Parathyroid adenoma (tissue), 2 donors: ENCODE results near the gene SHC3.

Experiments used
- H2AFZ ChIP-seq: fragments of 300-600 bp; sonication (generic); one replicate; pipeline ENCODE4 v1.7.0; 2017; ENCODE audit warnings: antibody characterized with exemption, mild to moderate bottlenecking
- H3K27ac ChIP-seq: fragments of 300-600 bp; sonication (generic); one replicate; pipeline ENCODE4 v1.7.0; 2017
- H3K27me3 ChIP-seq: fragments of 300-600 bp; sonication (generic); one replicate; pipeline ENCODE4 v1.7.0; 2017; ENCODE audit warnings: low read length; ENCODE audit not compliant: control insufficient read depth, insufficient read depth
- H3K36me3 ChIP-seq: fragments of 300-600 bp; sonication (generic); one replicate; pipeline ENCODE4 v1.7.0; 2017; ENCODE audit warnings: low read length; ENCODE audit not compliant: control insufficient read depth, insufficient read depth
- H3K4me1 ChIP-seq: fragments of 300-600 bp; sonication (generic); one replicate; pipeline ENCODE4 v1.7.0; 2017; ENCODE audit warnings: control low read depth
- H3K4me2 ChIP-seq: fragments of 300-600 bp; sonication (generic); one replicate; pipeline ENCODE4 v1.7.0; 2017; ENCODE audit warnings: low read length
- H3K4me3 ChIP-seq: fragments of 300-600 bp; sonication (generic); one replicate; pipeline ENCODE4 v1.7.0; 2017; ENCODE audit warnings: low read depth, low read length
- H3K79me2 ChIP-seq: fragments of 300-600 bp; sonication (generic); one replicate; pipeline ENCODE4 v1.7.0; 2017; ENCODE audit warnings: control low read depth
- H3K9ac ChIP-seq: fragments of 300-600 bp; sonication (generic); one replicate; pipeline ENCODE4 v1.7.0; 2017; ENCODE audit warnings: mild to moderate bottlenecking
- H3K9me3 ChIP-seq: fragments of 300-600 bp; sonication (generic); one replicate; pipeline ENCODE4 v1.7.0; 2017; ENCODE audit warnings: low read length; ENCODE audit not compliant: control insufficient read depth
- TF ChIP-seq, protein P1 (sequence below): fragments of 300-600 bp; sonication (generic); IDR thresholded peaks from one replicate; pipeline ENCODE4 v1.7.0; 2017; ENCODE audit warnings: antibody characterized with exemption, mild to moderate bottlenecking
- donor health status: primary hyperparathyroidism.

Gene SHC3

DNA sequence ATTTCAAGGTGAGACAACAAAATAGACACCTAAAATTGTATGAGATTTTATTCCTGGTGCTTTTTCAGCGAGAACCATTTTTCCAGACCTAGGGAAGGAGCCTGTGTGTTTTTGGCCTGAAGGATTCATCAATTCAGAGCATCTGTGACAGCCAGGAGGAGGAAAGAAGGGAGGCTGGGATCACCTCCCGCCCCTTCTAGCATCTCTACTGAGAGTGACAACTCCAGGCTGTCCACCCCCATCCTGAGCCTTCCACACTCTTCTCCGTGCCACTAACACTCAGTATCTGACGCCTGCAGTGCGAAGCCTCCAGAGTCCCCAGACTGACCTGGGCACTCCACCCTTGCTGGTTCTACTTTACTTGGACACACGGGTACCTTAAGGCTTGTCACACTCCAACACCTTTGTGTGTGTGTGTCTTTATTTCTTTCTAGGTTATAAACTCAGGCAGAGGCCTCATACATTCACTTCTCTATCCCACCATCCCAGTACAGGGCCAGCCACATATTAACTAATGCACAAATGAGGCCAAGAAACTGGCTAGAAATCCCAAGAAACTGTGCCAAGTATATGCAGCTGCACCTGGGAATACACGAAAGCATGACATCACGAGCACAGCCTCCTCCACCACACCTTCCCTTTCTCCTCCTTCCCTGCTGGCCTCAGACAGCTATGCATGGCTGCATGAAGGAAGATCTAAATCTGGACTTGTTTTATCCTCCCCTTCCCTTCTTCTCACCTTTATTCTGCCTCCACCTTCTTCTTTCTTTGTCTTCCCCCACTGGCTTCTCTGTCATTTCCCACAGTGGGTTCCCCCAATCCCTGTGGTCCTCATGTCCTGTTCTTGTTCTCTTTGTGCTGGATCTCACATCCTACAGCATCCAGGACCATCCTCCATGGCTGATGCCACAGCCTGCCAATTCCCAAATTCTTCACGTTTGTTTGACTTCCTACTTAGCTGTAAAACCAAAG is 171.3 kb downstream of the SHC3 start:
- Histone ChIP-seq H3K4me2 (no peak overlapping the region), H3K4me1 (no peaks in the 10 kb centered on the region), H3K27ac (no peak overlapping the region), H3K9me3 (no peaks in the 10 kb centered on the region), H3K9ac (no peak overlapping the region), H2AFZ (no peak overlapping the region), H3K27me3 (no peaks in the 10 kb centered on the region), H3K36me3 (no peaks in the 10 kb centered on the region), H3K4me3 (no peak overlapping the region), H3K79me2 (no peaks in the 10 kb centered on the region)
- TF ChIP-seq, protein P1, sequence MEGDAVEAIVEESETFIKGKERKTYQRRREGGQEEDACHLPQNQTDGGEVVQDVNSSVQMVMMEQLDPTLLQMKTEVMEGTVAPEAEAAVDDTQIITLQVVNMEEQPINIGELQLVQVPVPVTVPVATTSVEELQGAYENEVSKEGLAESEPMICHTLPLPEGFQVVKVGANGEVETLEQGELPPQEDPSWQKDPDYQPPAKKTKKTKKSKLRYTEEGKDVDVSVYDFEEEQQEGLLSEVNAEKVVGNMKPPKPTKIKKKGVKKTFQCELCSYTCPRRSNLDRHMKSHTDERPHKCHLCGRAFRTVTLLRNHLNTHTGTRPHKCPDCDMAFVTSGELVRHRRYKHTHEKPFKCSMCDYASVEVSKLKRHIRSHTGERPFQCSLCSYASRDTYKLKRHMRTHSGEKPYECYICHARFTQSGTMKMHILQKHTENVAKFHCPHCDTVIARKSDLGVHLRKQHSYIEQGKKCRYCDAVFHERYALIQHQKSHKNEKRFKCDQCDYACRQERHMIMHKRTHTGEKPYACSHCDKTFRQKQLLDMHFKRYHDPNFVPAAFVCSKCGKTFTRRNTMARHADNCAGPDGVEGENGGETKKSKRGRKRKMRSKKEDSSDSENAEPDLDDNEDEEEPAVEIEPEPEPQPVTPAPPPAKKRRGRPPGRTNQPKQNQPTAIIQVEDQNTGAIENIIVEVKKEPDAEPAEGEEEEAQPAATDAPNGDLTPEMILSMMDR: no peak

DNA sequence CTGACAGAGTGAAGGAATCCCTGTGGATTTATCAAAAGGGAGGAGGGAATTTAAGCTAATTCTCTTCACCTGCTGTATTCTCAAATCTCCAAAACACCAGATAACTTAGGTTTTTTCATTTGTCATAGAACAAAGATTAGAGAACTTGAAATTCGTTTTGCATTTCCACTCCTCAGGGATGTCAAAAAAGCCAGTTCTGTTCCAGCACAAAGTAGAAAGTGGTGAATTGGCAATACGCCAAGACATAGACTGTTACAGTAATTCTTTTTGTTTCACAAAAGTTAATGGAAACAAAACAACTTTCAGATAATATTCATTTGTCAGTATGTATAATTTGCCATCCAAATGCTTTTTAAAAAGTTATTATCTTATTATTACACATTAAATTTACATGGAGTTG is 172.4 kb downstream of the SHC3 start:
- Histone ChIP-seq H3K4me2 (no peak overlapping the region), H2AFZ (no peak overlapping the region), H3K9me3 (no peaks in the 10 kb centered on the region), H3K27ac (no peak overlapping the region), H3K4me1 (no peaks in the 10 kb centered on the region), H3K9ac (no peak overlapping the region), H3K36me3 (no peaks in the 10 kb centered on the region), H3K27me3 (no peaks in the 10 kb centered on the region), H3K79me2 (no peaks in the 10 kb centered on the region), H3K4me3 (no peak overlapping the region)
- TF ChIP-seq, protein P1: no peak

DNA sequence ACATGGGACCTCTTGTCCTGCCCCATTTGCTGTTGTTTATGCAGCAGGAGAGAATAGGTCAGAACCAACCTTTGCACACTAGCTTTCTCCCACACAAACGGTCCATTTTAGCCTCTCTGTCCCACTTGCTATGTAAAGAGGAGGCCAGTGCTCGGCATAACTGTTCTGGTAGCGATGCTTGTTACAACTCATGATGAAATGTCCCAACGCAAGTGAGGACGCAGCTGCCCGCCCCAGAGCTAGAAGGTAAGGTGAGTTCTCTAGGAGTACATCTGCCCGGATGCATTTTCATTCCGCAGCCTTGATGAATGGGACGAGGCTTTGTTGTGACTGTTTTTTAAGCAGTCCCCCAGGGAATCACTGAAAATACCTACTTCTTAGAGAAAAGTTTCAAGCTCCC is 173.3 kb downstream of the SHC3 start:
- Histone ChIP-seq H3K79me2 (no peaks in the 10 kb centered on the region), H3K4me3 (no peak overlapping the region), H3K27ac (no peak overlapping the region), H3K36me3 (no peaks in the 10 kb centered on the region), H3K4me2 (no peak overlapping the region), H3K9me3 (no peaks in the 10 kb centered on the region), H2AFZ (no peak overlapping the region), H3K9ac (no peak overlapping the region), H3K4me1 (no peaks in the 10 kb centered on the region), H3K27me3 (no peaks in the 10 kb centered on the region)
- TF ChIP-seq, protein P1: no peak

DNA sequence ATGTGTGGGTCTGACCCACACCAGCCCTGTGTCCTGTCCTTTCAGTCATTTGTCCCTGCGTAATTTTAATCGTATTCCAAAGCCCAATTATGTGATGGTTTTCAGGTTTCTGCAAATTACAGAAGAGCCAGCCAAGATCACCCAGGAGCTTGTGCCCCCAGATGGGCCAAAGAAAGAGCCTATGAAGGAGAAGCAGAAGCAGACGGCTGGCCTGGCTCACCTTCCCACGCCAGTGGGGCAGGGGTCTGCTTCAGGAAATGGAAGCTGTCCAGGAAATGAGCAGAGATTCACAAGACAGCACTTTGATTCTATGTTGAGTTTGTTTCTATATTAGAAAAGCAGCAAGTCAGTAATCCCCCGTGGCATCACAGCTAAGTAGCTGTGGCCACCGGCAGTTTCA is 175.6 kb downstream of the SHC3 start:
- Histone ChIP-seq H3K79me2 (no peaks in the 10 kb centered on the region), H3K27ac (no peak overlapping the region), H3K4me2 (no peak overlapping the region), H3K4me1 (no peaks in the 10 kb centered on the region), H3K36me3 (no peaks in the 10 kb centered on the region), H3K4me3 (no peak overlapping the region), H3K27me3 (no peaks in the 10 kb centered on the region), H3K9ac (no peak overlapping the region), H3K9me3 (no peaks in the 10 kb centered on the region), H2AFZ (no peak overlapping the region)
- TF ChIP-seq, protein P1: no peak
